ENCODE results near the gene UBP1.
"Not testable (repeated sequence)": the region's sequence is repeated elsewhere in the genome, so short reads cannot be mapped to it uniquely, and the experiment has no call there.

UBP1 gene

DNA sequence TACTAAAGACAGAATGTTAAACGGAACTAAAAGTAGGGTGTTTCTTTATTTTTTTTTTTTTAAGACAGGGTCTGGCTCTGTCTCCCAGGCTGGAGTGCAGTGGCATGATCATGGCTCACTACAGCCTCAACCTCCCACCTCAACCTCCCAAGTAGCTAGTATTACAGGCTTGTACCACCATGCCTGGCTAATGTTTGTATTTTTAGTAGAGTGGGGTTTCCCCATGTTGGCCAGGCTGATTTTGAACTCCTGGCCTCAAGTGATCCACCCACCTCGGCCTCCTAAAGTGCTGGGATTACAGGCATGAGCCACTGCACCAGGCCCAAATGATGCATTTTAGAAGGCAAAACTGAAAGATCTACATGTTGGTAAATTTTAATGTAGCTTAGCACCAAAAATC, 10.9 kb downstream of the UBP1 start:
- not testable (repeated sequence) for H3K36me3 ChIP-seq (ENCODE audit: control insufficient read depth, insufficient read depth, low read length); H3K9ac ChIP-seq (ENCODE audit: low read length); H3K27me3 ChIP-seq (ENCODE audit: control insufficient read depth, insufficient read depth, low read length); H3K9me3 ChIP-seq (ENCODE audit: control insufficient read depth, low read length); H3K4me1 ChIP-seq (ENCODE audit: control insufficient read depth, insufficient read depth, low read length); H3K4me3 ChIP-seq (ENCODE audit: low read length)

DNA sequence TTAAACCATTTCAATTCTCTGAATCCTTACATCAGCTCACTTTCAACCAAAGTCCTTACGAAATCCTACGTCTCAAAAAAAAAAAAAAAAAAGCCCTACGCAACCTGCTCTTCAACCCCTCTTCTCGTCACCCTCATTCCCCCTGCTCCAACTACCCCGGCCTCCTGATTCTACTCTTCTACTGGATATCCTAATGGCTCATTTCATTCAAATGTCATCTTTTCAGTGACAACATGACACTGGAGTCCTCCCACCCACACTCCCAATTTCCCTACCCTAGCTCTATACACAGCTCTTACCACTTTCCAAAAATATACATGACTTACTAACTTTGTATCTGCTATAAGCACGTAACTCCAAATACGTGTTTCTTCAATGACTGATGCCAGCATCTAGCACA, 11.5 kb downstream of the UBP1 start:
- Histone ChIP-seq H3K4me1 (ENCODE audit: control insufficient read depth, insufficient read depth, low read length) (peaks cover 8% of the 10 kb centered on the region), H3K4me3 (ENCODE audit: low read length) (no peak overlapping the region), H3K9ac (ENCODE audit: low read length) (no peak overlapping the region)

DNA sequence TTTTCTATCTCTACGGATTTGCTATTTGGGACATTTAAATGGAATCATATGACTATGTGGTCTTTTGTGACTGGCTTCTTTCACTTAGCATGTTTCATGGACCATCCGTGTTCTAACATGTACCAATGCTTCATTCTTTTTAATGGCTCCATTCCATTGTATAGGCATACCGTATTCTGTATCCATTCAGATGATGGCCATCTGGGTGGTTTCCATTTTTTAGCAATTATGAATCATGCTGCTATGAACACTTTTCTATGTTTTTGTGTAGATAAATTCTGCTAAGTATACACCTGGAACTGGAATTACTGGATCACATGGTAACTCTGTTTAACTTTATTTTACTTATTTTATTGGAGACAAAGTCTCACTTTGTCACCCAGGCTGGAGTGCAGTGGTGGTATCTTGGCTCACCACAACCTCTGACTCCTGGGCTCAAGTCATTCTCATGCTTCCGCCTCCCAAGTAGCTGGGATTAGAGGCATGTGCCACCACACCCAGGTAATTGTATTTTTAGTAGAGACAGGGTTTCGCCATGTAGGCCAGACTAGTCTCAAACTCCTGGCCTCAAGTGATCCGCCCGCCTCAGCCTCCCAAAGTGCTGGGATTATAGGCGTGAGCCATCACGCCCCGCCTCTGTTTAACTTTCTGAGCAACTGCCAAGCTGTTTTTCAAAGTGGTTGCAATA, 13.4 kb downstream of the UBP1 start:
- Histone ChIP-seq H3K27me3 (ENCODE audit: control insufficient read depth, insufficient read depth, low read length) (no peaks in the 10 kb centered on the region), H3K9me3 (ENCODE audit: control insufficient read depth, low read length) (no peaks in the 10 kb centered on the region), H3K4me3 (ENCODE audit: low read length) (no peak overlapping the region), H3K4me1 (ENCODE audit: control insufficient read depth, insufficient read depth, low read length) (peaks cover 8% of the 10 kb centered on the region), H3K36me3 (ENCODE audit: control insufficient read depth, insufficient read depth, low read length) (no peaks in the 10 kb centered on the region), H3K9ac (ENCODE audit: low read length) (no peak overlapping the region)

More for the DNA sequence above, 11.5 kb downstream of the UBP1 start:
- Histone ChIP-seq H3K36me3 (ENCODE audit: control insufficient read depth, insufficient read depth, low read length) (no peaks in the 10 kb centered on the region), H3K27me3 (ENCODE audit: control insufficient read depth, insufficient read depth, low read length) (no peaks in the 10 kb centered on the region), H3K9me3 (ENCODE audit: control insufficient read depth, low read length) (no peaks in the 10 kb centered on the region)

DNA sequence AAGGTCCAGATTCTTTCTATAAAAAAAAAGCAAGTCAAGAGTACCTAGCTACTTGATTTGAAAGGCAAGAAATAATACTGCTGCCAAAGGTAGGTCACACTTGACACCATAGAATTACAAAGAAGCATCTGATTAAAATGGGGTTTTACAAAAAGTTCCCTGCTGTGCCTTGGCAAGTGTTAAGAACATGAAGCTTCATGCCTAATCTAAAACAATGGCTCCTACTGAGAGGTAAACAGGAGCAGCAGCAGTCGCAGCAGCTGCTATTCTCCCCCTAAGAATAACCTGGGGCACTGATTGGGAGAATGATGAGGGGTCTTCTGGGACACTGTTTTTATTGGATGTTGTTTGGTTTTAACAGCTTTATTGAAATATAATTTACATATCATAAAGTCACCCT, 14.1 kb downstream of the UBP1 start:
- Histone ChIP-seq H3K36me3 (ENCODE audit: control insufficient read depth, insufficient read depth, low read length) (no peaks in the 10 kb centered on the region), H3K4me1 (ENCODE audit: control insufficient read depth, insufficient read depth, low read length) (peaks cover 8% of the 10 kb centered on the region), H3K27me3 (ENCODE audit: control insufficient read depth, insufficient read depth, low read length) (no peaks in the 10 kb centered on the region), H3K9me3 (ENCODE audit: control insufficient read depth, low read length) (no peaks in the 10 kb centered on the region), H3K9ac (ENCODE audit: low read length) (no peak overlapping the region), H3K4me3 (ENCODE audit: low read length) (no peak overlapping the region)

DNA sequence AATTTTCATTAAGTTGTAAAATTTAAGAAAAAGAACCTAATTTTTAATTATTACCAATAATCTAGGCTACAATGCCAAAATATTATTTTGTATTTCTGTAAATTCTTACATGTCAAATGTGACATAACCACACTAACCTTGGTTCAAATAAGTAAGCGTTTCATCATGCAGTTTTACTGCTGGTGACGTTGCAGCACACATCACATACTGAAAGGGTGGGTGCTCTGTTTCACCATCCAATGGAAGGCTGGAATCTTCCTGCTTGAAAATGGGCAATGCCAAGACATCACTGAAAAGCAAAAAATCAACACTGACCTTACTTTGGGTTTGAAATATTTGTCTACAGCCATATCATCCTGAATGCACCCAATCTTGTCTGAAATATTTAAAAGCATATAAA, 14.8 kb downstream of the UBP1 start:
- no peaks in the 10 kb centered on the region for H3K36me3 ChIP-seq (ENCODE audit: control insufficient read depth, insufficient read depth, low read length)
- H3K4me1 ChIP-seq (ENCODE audit: control insufficient read depth, insufficient read depth, low read length) = peaks cover 8% of the 10 kb centered on the region
- no peak overlapping the region for H3K4me3 ChIP-seq (ENCODE audit: low read length)
- H3K9me3 ChIP-seq (ENCODE audit: control insufficient read depth, low read length) = no peaks in the 10 kb centered on the region
- no peak overlapping the region for H3K9ac ChIP-seq (ENCODE audit: low read length)
- H3K27me3 ChIP-seq (ENCODE audit: control insufficient read depth, insufficient read depth, low read length) = no peaks in the 10 kb centered on the region

DNA sequence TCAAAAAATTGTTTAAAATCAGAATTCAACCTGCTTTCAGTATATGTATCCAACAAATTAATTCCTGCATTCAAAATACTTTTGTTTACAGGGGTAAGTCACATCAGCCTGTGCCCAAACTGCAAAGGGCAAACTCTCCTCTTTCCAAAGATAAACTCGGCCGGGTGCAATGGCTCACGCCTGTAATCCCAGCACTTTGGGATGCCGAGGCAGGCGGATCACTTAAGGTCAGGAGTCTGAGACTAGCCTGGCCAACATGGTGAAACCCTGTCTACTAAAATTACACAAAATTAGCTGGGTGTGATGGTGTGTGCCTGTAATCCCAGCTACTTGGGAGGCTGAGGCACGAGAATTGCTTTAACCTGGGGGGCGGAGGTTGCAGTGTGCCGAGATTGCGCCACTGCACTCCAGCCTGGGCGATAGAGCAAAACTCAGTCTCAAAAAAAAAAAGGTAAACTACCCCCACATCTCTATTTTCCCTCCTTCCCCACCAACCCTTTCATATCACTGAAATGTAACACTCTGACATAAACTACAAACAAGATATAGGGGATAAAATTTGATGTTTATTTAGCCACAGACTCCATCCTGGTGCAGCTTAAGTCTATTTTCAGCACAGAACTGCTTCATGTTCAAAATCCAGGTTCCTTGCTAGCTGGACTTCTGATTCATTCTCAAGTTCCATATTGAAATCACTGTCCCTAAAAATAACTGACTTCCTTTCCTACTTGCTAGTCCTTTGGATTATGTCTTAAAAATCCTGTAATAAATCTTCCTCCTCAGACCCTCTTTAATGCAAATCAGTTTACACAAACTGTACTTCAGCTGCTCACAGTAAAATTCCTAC, 15.4 kb downstream of the UBP1 start:
- H3K36me3 ChIP-seq (ENCODE audit: control insufficient read depth, insufficient read depth, low read length) = no peaks in the 10 kb centered on the region
- no peak overlapping the region for H3K4me3 ChIP-seq (ENCODE audit: low read length)
- no peak overlapping the region for H3K9ac ChIP-seq (ENCODE audit: low read length)
- H3K4me1 ChIP-seq (ENCODE audit: control insufficient read depth, insufficient read depth, low read length) = peaks cover 8% of the 10 kb centered on the region
- H3K9me3 ChIP-seq (ENCODE audit: control insufficient read depth, low read length) = no peaks in the 10 kb centered on the region
- H3K27me3 ChIP-seq (ENCODE audit: control insufficient read depth, insufficient read depth, low read length) = no peaks in the 10 kb centered on the region

DNA sequence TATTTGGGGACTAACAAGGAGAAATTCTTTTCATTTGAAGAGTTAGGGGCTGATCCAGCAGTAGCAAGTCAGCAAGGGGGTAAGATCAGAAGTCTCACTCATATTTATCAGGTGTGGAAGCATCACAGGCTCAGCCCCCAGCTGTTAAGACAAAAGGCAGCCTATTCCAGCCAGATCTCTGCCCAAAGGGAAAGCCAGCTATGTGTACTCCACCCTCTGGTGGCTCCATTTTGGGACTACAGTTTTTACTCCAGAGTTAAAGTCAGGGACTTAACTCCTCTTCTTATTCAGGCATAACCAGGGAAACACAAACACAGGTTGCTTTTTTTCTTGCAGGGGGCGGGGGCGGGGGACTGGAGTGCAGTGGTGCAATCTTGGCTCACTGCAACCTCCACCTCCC, 19.2 kb downstream of the UBP1 start:
- no peaks in the 10 kb centered on the region for H3K4me1 ChIP-seq (ENCODE audit: control insufficient read depth, insufficient read depth, low read length)
- no peaks in the 10 kb centered on the region for H3K9me3 ChIP-seq (ENCODE audit: control insufficient read depth, low read length)
- H3K27me3 ChIP-seq (ENCODE audit: control insufficient read depth, insufficient read depth, low read length) = no peaks in the 10 kb centered on the region
- H3K36me3 ChIP-seq (ENCODE audit: control insufficient read depth, insufficient read depth, low read length) = no peaks in the 10 kb centered on the region
- no peak overlapping the region for H3K9ac ChIP-seq (ENCODE audit: low read length)
- H3K4me3 ChIP-seq (ENCODE audit: low read length) = no peak overlapping the region

DNA sequence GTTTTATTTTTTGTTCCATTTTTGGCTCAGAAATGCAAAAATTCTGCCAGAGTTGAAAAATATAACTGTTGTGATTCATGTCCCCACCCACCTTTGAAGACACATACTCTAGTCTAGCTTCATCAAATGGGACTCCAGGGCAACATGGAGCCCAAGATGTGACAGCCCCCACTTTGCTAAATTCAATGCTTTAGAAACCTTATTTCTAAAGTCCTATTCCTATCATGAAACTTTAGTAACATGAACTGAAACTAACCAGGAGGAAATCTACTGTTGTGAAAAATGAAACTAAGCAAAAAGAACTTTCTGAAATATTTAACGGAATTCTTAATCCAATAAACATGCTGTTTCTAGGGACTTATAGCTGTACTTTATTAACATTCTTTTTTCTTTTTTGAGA, 20.3 kb downstream of the UBP1 start:
- no peaks in the 10 kb centered on the region for H3K9me3 ChIP-seq (ENCODE audit: control insufficient read depth, low read length)
- no peaks in the 10 kb centered on the region for H3K36me3 ChIP-seq (ENCODE audit: control insufficient read depth, insufficient read depth, low read length)
- H3K4me3 ChIP-seq (ENCODE audit: low read length) = no peak overlapping the region
- no peaks in the 10 kb centered on the region for H3K4me1 ChIP-seq (ENCODE audit: control insufficient read depth, insufficient read depth, low read length)
- no peak overlapping the region for H3K9ac ChIP-seq (ENCODE audit: low read length)
- no peaks in the 10 kb centered on the region for H3K27me3 ChIP-seq (ENCODE audit: control insufficient read depth, insufficient read depth, low read length)

DNA sequence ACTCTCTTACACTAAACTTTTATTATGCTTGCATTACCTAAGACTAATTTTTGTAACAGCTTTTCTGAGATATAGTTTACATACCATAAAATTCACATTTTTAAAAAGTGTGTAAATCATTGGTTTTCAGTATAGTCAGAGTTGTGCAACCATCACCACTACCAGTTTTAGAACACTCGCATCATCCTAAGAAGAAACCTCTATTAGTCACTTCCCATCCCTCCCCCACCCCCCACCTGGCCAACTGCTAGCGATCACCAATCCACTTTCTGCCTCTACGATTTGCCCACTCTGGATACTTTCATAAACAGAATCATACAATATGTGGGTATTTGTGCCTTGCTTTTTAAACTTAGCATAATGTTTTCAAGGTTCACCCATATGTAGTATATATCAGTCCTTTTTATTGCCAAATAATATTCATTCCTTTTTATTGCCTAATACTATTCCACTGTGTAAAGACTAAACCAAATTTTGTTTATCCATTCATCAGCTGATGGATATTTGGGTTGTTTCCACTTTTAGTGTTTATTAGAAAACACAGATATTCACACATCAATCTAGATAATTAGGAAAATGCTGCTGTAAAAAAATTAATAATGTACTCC, 23.0 kb downstream of the UBP1 start:
- Histone ChIP-seq H3K4me1 (ENCODE audit: control insufficient read depth, insufficient read depth, low read length) (no peaks in the 10 kb centered on the region), H3K27me3 (ENCODE audit: control insufficient read depth, insufficient read depth, low read length) (no peaks in the 10 kb centered on the region), H3K4me3 (ENCODE audit: low read length) (no peak overlapping the region), H3K9me3 (ENCODE audit: control insufficient read depth, low read length) (no peaks in the 10 kb centered on the region), H3K9ac (ENCODE audit: low read length) (no peak overlapping the region), H3K36me3 (ENCODE audit: control insufficient read depth, insufficient read depth, low read length) (no peaks in the 10 kb centered on the region)

DNA sequence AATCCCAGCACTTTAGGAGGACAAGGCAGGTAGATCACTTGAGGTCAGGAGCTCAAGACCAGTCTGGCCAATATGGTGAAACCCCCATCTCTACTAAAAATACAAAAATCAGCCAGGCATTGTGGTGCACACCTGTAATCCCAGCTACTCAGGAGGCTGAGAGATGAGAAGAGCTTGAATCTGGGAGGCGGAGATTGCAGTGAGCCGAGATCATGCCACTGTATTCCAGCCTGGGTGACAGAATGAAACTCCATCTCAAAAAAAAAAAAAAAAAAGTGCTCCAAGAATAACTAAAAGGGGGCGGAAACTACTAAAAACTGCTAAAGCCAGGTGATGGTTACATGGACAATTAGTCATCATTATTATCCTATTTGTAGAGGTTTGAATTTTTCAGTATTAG, 29.4 kb downstream of the UBP1 start:
- not testable (repeated sequence) for H3K4me1 ChIP-seq (ENCODE audit: control insufficient read depth, insufficient read depth, low read length); H3K27me3 ChIP-seq (ENCODE audit: control insufficient read depth, insufficient read depth, low read length); H3K9me3 ChIP-seq (ENCODE audit: control insufficient read depth, low read length); H3K4me3 ChIP-seq (ENCODE audit: low read length); H3K9ac ChIP-seq (ENCODE audit: low read length); H3K36me3 ChIP-seq (ENCODE audit: control insufficient read depth, insufficient read depth, low read length)

DNA sequence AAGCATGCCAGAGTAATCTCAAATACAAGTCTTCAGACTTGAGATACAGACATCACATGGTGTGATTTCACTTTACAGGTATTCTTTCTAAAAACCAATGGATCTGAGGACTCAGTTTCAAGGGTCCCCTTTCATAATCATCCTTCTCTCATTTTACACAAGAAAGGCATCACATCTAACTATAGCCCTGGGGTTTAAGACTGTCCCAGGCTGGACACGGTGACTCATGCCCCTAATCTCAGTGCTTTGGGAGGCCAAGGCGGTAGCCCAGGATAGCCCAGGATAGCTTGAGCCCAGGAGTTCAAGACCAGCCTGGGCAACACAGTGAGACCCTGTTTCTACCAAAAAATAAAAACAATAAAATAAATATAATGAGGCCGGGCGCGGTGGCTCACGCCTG, 36.4 kb downstream of the UBP1 start:
- no peaks in the 10 kb centered on the region for H3K4me1 ChIP-seq (ENCODE audit: control insufficient read depth, insufficient read depth, low read length)
- no peak overlapping the region for H3K9ac ChIP-seq (ENCODE audit: low read length)
- peaks cover 8% of the 10 kb centered on the region for H3K36me3 ChIP-seq (ENCODE audit: control insufficient read depth, insufficient read depth, low read length)
- H3K9me3 ChIP-seq (ENCODE audit: control insufficient read depth, low read length) = no peaks in the 10 kb centered on the region
- no peaks in the 10 kb centered on the region for H3K27me3 ChIP-seq (ENCODE audit: control insufficient read depth, insufficient read depth, low read length)
- no peak overlapping the region for H3K4me3 ChIP-seq (ENCODE audit: low read length)

DNA sequence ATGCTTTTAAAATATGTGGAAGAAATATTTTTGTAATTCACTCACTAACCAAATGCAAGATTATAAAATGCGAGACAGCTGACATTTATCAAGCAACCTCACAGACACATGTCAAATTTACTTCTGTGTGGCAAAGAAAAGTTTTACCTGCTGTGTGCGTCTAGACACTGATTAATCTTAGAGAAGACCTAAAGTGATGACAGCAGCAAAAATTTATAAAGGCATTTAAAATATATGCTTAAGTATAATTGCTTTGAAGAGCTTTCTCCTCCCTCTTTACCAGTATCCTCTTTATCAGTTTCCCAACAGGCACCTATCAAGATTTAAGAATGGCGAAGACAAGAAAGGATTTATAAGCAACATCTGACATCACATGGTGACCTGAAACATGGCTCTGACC, 37.3 kb downstream of the UBP1 start:
- H3K36me3 ChIP-seq (ENCODE audit: control insufficient read depth, insufficient read depth, low read length) = peaks cover 8% of the 10 kb centered on the region
- no peaks in the 10 kb centered on the region for H3K4me1 ChIP-seq (ENCODE audit: control insufficient read depth, insufficient read depth, low read length)
- no peaks in the 10 kb centered on the region for H3K9me3 ChIP-seq (ENCODE audit: control insufficient read depth, low read length)
- H3K4me3 ChIP-seq (ENCODE audit: low read length) = no peak overlapping the region
- no peak overlapping the region for H3K9ac ChIP-seq (ENCODE audit: low read length)
- no peaks in the 10 kb centered on the region for H3K27me3 ChIP-seq (ENCODE audit: control insufficient read depth, insufficient read depth, low read length)

Measured in mucosa of stomach (tissue), 1 donor.